C4-2B (cell line): Measurements from ENCODE around the gene ARL6IP6.

Experiments
- ZFX ChIP-seq: fragments of 450-650 bp; IDR thresholded peaks from 2 replicates; pipeline ENCODE4 v1.6.1; 2017
- TF ChIP-seq, protein P1 (sequence below): fragments of 450-650 bp; conservative IDR thresholded peaks from 2 replicates; pipeline ENCODE4 v1.5.1; 2017; ENCODE audit warnings: mild to moderate bottlenecking

DNA sequence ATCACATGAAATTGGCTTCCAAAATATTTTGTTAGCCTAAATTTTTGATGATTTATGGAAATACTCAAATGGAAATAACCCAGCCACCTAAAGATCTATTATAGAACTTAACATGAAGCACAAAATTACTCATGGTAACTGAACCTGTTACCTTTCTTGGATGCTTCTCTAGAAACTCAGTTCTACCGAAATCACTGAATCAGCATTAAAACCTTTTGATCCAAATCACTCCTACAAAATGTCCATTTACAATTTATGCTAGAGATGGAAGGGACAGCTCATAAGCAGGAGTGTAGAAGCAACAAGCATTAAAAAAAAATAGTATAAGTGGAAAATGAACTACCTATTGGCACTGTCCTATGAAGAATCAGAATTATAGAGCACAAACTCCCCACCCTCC lies 3.3 kb upstream of the ARL6IP6 start:
- TF ChIP-seq, protein P1, sequence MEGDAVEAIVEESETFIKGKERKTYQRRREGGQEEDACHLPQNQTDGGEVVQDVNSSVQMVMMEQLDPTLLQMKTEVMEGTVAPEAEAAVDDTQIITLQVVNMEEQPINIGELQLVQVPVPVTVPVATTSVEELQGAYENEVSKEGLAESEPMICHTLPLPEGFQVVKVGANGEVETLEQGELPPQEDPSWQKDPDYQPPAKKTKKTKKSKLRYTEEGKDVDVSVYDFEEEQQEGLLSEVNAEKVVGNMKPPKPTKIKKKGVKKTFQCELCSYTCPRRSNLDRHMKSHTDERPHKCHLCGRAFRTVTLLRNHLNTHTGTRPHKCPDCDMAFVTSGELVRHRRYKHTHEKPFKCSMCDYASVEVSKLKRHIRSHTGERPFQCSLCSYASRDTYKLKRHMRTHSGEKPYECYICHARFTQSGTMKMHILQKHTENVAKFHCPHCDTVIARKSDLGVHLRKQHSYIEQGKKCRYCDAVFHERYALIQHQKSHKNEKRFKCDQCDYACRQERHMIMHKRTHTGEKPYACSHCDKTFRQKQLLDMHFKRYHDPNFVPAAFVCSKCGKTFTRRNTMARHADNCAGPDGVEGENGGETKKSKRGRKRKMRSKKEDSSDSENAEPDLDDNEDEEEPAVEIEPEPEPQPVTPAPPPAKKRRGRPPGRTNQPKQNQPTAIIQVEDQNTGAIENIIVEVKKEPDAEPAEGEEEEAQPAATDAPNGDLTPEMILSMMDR = no peak
- no peak for TF ChIP-seq ZFX
